ENCODE measurements around the gene ELMO1. TPM values are rescaled to one million over a fixed set of nuclear protein-coding genes. Genes with fewer than 3 reads are reported as not detected.

Gene ELMO1
- total RNA-seq, 1 donor from 2014 or later: 21.2 TPM

- DNase-seq (ENCODE audit: low spot score): no peak
- no peak for ATAC-seq
Measured at GRCh38 chr7:37084303-37084702, 364.4 kb downstream of the ELMO1 start.

DNA sequence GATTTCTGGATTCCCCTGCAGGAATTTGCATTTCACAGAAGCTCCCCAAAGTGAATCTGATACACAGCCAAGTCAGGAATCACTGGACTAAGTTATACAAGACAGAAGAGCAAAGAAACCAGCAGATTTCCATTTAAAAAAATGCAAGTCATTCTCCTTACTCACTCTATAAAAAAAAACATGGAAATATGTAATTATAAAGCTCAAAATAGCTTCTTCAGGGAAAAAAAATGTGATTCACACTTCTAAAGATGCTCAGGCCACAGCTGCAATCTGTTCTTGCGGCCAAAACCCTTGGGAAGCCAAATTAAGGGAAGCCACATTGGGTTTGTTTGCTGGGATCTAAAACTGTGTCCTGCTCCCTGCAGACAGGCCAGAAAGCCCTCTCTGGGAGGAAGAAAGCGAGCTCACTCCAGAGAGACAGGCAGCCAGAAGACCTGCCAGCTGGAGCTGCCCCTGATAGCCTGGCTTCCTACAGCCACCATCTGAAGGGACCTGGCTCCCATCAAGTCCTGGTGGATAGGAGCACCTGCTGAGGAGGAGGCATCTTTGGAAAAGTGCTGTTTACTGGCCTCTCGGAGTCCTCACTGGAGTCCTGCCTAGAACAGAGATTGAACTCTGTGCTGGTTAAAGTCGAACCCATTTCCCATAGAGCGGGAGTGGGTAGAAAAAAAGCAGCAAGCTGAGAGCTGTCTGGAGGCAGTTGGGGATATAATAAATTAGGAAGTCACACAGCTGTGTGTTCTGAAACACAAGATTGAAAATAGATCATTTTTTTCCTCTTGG lies 365.2 kb downstream of the ELMO1 start:
- no peak for ATAC-seq
- no peak for DNase-seq (ENCODE audit: low spot score)

DNA sequence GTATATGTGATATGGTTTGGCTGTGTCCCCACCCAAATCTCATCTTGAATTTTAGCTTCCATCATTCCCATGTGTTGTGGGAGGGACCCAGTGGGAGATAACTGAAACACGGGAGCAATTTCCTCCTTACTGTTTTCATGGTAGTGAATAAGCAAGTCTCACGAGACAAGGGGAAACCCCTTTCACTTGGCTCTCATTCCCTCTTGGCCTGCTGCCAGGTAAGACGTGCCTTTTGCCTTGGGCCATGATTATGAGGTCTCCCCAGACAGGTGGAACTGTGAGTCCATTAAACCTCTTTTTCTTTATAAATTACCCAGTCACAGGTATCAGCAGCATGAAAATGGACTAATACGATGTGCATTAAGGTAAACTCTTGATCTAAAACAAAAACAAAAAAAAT lies 367.2 kb downstream of the ELMO1 start:
- ATAC-seq (no peak), DNase-seq (ENCODE audit: low spot score) (no peak)

- ATAC-seq: peak; percentile 26
- DNase-seq (ENCODE audit: low spot score): no peak
Measured at GRCh38 chr7:37079420-37079819, 369.2 kb downstream of the ELMO1 start.

- DNase-seq (ENCODE audit: low spot score) (no peak), ATAC-seq (no peak)
Measured at GRCh38 chr7:37076668-37077067, 372.0 kb downstream of the ELMO1 start.

DNA sequence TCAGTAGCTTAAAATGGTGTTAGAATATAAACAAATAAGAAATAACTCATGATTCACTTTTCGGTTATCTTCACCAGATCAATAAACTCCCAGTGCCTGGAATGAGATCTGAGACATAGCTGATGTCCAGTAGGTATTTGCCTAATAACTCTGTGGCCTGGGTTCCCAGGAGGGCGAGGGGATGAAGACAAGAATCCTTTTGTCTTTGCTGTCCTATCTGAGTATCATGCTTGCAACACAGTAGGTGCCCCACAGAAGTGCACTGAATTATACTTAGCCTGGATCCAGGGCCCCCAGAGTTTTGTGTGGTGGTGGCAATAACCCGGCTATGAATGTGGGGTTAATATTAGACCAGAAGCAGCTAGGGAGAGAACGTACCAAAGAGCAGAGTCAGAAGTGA lies 374.3 kb downstream of the ELMO1 start:
- DNase-seq (ENCODE audit: low spot score) (no peak), ATAC-seq (no peak)

DNA sequence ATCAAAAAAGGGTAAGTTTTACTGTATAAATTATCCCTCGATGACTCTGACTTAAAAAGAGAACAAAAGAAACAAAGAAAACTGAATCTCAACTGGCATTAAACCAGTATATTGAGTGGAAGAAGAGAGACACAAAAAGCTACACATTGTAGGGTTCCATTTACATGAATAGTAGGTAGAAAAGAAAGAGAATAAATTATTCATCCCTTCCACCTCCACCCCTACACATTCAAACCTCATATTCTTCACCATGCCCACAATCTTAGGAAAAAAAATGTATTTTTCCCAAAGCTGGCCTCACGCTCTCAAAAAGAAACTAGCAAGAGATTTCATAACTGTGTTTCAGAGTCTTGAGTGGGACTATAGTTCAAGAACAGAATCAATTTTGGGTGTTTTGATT lies 377.5 kb downstream of the ELMO1 start:
- no peak for DNase-seq (ENCODE audit: low spot score)

GRCh38 chr7:37070471-37070870 lies 378.2 kb downstream of the ELMO1 start:
- no peak for ATAC-seq

More for the DNA sequence above, 377.5 kb downstream of the ELMO1 start:
- no peak for ATAC-seq

DNA sequence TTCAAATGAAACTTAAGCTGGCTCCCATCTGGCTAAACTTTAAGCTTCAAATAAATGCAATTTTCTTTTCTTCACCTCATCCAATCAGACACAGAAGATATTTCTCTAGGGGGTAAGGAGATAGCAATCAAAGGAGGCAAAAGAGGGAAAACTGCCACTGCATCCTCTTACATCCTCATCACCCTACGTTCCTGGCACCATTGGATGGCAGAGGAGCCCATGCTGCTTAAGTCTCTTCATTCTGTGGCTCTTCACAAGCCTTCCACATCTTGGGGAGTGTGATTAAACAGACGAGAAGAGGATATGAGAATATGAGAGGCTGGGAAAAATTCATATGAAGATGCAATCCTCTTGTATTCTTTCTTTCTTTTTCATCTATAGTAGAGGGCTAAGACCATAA lies 378.6 kb downstream of the ELMO1 start:
- ATAC-seq: no peak
- DNase-seq (ENCODE audit: low spot score): no peak

More at GRCh38 chr7:37070471-37070870, 378.2 kb downstream of the ELMO1 start:
- DNase-seq (ENCODE audit: low spot score): no peak

GRCh38 chr7:37069336-37069735 lies 379.3 kb downstream of the ELMO1 start:
- DNase-seq (ENCODE audit: low spot score) (no peak), ATAC-seq (no peak)

GRCh38 chr7:37068902-37069301 lies 379.8 kb downstream of the ELMO1 start:
- DNase-seq (ENCODE audit: low spot score) (no peak), ATAC-seq (no peak)

- no peak for DNase-seq (ENCODE audit: low spot score)
Measured at GRCh38 chr7:37068038-37068437, 380.6 kb downstream of the ELMO1 start.

DNA sequence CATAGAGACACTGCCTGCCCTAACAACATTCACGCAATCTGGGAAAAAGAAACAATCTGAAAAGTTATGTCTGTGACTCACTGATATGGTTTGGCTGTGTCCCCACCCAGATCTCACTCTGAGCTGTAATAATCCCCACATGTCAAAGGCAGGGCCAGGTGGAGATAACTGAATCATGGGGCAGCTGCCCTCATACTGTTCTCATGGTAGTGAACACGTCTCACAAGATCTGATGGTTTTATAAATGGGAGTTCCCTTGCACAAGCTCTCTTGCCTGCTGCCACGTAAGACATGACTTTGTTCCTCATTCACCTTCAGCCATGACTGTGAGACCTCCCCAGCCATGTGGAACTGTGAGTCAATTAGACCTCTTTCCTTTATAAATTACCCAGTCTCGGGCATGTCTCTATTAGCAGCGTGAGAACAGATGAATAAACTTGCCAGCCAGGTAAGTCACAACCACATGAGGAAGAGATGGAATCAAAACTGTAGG lies 382.8 kb downstream of the ELMO1 start:
- no peak for DNase-seq (ENCODE audit: low spot score)
- ATAC-seq: no peak

More at GRCh38 chr7:37068038-37068437, 380.6 kb downstream of the ELMO1 start:
- ATAC-seq: no peak

DNA sequence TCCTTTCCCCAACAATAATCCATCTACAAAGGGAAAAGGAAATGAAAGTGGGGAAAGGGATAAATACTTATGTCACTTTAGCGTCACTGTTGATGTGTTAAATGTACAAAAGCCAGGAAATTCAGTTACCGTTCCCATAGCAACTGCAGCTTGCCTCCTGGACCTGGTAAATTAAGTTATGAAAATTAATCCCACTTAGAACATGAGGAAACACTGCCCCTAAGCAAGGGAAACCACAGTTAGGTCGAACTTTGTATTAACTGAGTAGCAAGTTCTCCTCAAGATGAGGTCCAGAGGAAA lies 386.2 kb downstream of the ELMO1 start:
- DNase-seq (ENCODE audit: low spot score): no peak
- ATAC-seq: no peak

- ATAC-seq (no peak), DNase-seq (ENCODE audit: low spot score) (no peak)
Measured at GRCh38 chr7:37061849-37062559, 386.7 kb downstream of the ELMO1 start.

GRCh38 chr7:37056234-37056912 lies 392.3 kb downstream of the ELMO1 start:
- ATAC-seq (no peak), DNase-seq (ENCODE audit: low spot score) (no peak)

GRCh38 chr7:37054624-37055241 lies 393.9 kb downstream of the ELMO1 start:
- DNase-seq (ENCODE audit: low spot score): no peak
- no peak for ATAC-seq

GRCh38 chr7:37052705-37053104 lies 396.0 kb downstream of the ELMO1 start:
- DNase-seq (ENCODE audit: low spot score): no peak
- ATAC-seq: peak; percentile 67

DNA sequence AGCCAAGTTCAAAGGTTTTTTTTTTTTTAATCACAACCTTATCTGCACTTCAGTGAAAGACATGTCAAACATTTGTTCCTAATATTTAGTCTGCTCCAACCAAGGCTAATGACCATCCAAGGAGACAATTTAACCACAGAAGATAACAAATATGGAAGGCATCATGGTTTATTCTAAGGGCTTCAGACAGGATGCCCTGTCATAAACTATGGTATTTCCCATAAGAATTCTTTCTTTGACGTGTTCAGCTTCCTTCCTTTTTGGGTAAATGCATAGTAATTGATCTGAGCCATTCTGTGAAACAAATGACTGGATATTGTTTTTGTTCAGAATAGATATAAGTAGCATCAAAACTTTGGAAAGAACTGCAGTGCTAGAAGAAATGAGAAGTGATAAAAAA lies 397.9 kb downstream of the ELMO1 start:
- no peak for ATAC-seq
- no peak for DNase-seq (ENCODE audit: low spot score)

GRCh38 chr7:37048674-37049073 lies 400.0 kb downstream of the ELMO1 start:
- ATAC-seq (no peak), DNase-seq (ENCODE audit: low spot score) (no peak)

DNA sequence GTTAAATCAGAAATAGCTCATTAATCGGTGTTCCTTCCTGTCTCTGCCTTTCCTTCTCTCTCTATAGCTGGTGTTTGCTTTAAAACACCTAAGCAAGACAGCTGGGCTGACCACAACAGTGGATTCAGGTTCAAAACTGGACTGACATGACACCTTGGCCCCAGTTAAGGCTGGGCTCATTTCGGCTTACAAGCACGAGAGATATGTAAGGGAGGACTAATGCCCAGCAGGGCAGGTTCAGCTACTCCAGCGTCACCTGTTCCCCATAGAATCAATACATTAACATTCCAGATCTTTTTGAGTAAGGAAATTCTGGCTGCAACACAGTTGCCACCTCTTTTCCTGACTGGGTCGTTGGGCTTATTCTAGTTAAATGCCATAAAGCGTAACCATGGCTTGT lies 401.4 kb downstream of the ELMO1 start:
- no peak for DNase-seq (ENCODE audit: low spot score)

More for the DNA sequence above, 401.4 kb downstream of the ELMO1 start:
- ATAC-seq: no peak

Data from left lobe of liver (tissue), 2 donors.